GM12878 (cell line): Measurements from ENCODE around the gene MYRF. TPM values are rescaled to one million over a fixed set of nuclear protein-coding genes. Genes with fewer than 3 reads are reported as not detected.
A peak's percentile ranks its signal among the peaks of the same experiment; 100 is the strongest.

Source experiments
- KAT2A ChIP-seq: conservative IDR thresholded peaks from 2 replicates; pipeline ENCODE4 v1.6.1; 2011; ENCODE audit warnings: low read depth, low read length; ENCODE audit not compliant: control insufficient read depth
- STAT1 ChIP-seq: fragments of 450-650 bp; conservative IDR thresholded peaks from 2 replicates; pipeline ENCODE4 v1.6.1; 2014; ENCODE audit warnings: antibody characterized with exemption, mild to moderate bottlenecking
- STAT3 ChIP-seq: IDR thresholded peaks from 2 replicates; pipeline ENCODE4 v1.6.1; 2011; ENCODE audit warnings: low read depth, low read length, improper control_type of control experiment
- polyA plus RNA-seq, 11 experiments: library from polyadenylated mRNA; depleted of rRNA in 4 of 11; unstranded in 6 of 11; stranded (reverse) in 5 of 11; fragments of >200 nt; fragmentation: Nextera tagmentation in 4 of 11; fragmentation: Illumina TruSeq in 1 of 11; extraction: Ambion mirVana in 4 of 11; extraction: Trizol in 1 of 11; gene quantifications; 1 replicate in 1 of 11; 2 replicates in 10 of 11; pipeline versions ENCODE4 v1.2.1 to v1.2.3, GENCODE V29; 2011 to 2016; ENCODE audit warnings: inconsistent platforms in 2 of 11, missing spikeins in 2 of 11, low read depth in 1 of 11
- total RNA-seq, 4 experiments: library from RNA; depleted of rRNA in 3 of 4; stranded (reverse); fragments of >200 nt in 3 of 4; fragmentation: Illumina TruSeq in 1 of 4; extraction: Trizol in 1 of 4; gene quantifications; 2 replicates each; pipeline versions ENCODE4 v1.2.1 to v1.2.3, GENCODE V29; 2013 to 2021
- TF ChIP-seq, protein P1 (sequence below): fragments of 450-650 bp; IDR thresholded peaks from 2 replicates; pipeline ENCODE4 v1.6.1; 2016; ENCODE audit warnings: mild to moderate bottlenecking, moderate library complexity, borderline replicate concordance
- TF ChIP-seq, protein P2 (sequence below): IDR thresholded peaks from 2 replicates; pipeline ENCODE4 v1.6.1; 2011; ENCODE audit warnings: borderline replicate concordance, low read depth, mild to moderate bottlenecking, moderate library complexity, mixed read lengths, low read length; ENCODE audit not compliant: insufficient read depth; ENCODE audit errors: extremely low read length
- TF ChIP-seq, protein P3 (sequence below): IDR thresholded peaks from 2 replicates; pipeline ENCODE4 v1.6.1; 2011; ENCODE audit warnings: borderline replicate concordance, low read depth, mild to moderate bottlenecking, moderate library complexity, low read length; ENCODE audit not compliant: insufficient read depth, poor library complexity, severe bottlenecking

The MYRF gene
- total and polyA plus RNA-seq, 10 of the 15 experiments (the other 5 are each of a cell fraction or from before 2014, with no cell fraction given) = 0.27 to 15.6 (median 0.89) TPM

DNA sequence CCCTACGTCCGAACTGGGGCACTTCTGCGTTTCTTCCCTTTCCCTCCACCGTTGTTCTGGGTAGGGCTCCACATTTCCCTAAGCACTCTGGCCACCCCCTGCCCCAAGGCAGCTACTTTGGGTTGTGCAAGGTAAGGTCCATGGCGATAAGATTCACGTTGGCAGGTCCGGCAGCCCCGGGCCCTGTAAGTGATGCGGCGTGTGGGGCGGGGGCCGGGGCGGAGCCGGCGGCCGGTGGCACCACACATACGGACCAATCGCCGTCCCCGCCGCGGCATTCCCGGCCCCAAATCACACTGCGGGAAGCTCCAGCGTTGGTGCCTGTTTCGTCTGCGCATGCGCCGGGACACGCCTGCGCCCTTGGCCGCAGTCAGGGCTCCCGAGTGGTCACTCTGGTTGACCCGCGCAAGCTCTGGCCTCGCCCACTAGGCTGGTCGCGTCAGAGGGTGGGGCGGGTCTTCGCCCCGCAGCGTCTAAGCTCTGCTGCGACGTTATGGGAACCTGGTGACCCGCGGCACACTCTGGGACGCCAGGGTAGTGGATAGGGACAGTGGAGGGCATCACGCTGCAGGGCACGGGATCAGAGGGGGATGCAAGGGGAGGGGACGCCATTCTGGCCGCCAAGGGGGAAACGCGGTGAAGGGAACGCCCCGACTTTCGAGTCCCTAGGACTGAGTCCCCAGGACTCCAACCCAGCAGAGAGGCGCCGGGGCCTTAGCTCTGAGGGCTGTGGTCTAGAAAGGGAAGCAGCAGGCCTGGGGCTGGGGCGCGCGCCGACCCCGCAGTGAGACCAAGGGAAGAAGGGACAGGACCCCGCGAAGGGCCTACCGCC is 62.7 kb downstream of the MYRF start (continued):
- TF ChIP-seq, protein P1, sequence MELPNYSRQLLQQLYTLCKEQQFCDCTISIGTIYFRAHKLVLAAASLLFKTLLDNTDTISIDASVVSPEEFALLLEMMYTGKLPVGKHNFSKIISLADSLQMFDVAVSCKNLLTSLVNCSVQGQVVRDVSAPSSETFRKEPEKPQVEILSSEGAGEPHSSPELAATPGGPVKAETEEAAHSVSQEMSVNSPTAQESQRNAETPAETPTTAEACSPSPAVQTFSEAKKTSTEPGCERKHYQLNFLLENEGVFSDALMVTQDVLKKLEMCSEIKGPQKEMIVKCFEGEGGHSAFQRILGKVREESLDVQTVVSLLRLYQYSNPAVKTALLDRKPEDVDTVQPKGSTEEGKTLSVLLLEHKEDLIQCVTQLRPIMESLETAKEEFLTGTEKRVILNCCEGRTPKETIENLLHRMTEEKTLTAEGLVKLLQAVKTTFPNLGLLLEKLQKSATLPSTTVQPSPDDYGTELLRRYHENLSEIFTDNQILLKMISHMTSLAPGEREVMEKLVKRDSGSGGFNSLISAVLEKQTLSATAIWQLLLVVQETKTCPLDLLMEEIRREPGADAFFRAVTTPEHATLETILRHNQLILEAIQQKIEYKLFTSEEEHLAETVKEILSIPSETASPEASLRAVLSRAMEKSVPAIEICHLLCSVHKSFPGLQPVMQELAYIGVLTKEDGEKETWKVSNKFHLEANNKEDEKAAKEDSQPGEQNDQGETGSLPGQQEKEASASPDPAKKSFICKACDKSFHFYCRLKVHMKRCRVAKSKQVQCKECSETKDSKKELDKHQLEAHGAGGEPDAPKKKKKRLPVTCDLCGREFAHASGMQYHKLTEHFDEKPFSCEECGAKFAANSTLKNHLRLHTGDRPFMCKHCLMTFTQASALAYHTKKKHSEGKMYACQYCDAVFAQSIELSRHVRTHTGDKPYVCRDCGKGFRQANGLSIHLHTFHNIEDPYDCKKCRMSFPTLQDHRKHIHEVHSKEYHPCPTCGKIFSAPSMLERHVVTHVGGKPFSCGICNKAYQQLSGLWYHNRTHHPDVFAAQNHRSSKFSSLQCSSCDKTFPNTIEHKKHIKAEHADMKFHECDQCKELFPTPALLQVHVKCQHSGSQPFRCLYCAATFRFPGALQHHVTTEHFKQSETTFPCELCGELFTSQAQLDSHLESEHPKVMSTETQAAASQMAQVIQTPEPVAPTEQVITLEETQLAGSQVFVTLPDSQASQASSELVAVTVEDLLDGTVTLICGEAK = no peak
- TF ChIP-seq STAT1 (no peak), STAT3 (no peak), KAT2A (no peak)
- TF ChIP-seq, protein P2, sequence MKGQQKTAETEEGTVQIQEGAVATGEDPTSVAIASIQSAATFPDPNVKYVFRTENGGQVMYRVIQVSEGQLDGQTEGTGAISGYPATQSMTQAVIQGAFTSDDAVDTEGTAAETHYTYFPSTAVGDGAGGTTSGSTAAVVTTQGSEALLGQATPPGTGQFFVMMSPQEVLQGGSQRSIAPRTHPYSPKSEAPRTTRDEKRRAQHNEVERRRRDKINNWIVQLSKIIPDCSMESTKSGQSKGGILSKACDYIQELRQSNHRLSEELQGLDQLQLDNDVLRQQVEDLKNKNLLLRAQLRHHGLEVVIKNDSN = no peak
- TF ChIP-seq, protein P3, sequence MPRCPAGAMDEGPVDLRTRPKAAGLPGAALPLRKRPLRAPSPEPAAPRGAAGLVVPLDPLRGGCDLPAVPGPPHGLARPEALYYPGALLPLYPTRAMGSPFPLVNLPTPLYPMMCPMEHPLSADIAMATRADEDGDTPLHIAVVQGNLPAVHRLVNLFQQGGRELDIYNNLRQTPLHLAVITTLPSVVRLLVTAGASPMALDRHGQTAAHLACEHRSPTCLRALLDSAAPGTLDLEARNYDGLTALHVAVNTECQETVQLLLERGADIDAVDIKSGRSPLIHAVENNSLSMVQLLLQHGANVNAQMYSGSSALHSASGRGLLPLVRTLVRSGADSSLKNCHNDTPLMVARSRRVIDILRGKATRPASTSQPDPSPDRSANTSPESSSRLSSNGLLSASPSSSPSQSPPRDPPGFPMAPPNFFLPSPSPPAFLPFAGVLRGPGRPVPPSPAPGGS = peak; percentile 35
